ENCODE measurements around the gene KRTAP5-7.
"Not testable (repeated sequence)": the region's sequence is repeated elsewhere in the genome, so short reads cannot be mapped to it uniquely, and the experiment has no call there.

Gene KRTAP5-7, protein sequence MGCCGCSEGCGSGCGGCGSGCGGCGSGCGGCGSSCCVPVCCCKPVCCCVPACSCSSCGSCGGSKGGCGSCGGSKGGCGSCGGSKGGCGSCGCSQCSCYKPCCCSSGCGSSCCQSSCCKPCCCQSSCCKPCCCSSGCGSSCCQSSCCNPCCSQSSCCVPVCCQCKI

DNA sequence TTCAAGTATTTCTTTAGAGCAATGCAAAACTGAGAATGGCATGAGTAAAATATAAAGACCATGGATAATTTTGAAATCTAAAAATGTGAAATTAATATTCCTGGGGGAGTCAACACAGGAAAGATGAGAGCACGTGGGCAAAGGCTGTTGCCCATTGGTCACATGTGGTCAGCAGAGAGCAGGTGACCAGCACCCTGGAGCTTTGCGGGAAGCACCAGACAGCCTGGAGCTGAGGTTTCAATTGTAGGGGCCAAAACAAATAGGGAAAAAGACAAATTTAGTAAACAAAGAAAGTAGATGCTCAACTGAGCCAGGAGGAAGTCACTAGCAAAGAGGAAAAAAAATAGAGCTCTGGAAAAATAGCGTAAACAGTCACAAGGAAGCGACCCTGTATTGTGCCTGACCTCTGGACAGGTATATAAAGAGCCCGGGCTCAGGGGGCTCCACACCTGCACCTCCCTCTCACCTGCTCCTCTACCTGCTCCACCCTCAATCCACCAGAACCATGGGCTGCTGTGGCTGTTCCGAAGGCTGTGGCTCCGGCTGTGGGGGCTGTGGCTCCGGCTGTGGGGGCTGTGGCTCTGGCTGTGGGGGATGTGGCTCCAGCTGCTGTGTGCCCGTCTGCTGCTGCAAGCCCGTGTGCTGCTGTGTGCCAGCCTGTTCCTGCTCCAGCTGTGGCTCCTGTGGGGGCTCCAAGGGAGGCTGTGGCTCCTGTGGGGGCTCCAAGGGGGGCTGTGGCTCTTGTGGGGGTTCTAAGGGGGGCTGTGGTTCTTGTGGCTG, at the start of gene KRTAP5-7:
Gene KRTAP5-7, plus strand, starts transcription at position 472 of the 780 bp plus-strand sequence. Its CDS starts 34 bp downstream, at position 506.
- not testable (repeated sequence) for DNase-seq (ENCODE audit: low read depth)

DNA sequence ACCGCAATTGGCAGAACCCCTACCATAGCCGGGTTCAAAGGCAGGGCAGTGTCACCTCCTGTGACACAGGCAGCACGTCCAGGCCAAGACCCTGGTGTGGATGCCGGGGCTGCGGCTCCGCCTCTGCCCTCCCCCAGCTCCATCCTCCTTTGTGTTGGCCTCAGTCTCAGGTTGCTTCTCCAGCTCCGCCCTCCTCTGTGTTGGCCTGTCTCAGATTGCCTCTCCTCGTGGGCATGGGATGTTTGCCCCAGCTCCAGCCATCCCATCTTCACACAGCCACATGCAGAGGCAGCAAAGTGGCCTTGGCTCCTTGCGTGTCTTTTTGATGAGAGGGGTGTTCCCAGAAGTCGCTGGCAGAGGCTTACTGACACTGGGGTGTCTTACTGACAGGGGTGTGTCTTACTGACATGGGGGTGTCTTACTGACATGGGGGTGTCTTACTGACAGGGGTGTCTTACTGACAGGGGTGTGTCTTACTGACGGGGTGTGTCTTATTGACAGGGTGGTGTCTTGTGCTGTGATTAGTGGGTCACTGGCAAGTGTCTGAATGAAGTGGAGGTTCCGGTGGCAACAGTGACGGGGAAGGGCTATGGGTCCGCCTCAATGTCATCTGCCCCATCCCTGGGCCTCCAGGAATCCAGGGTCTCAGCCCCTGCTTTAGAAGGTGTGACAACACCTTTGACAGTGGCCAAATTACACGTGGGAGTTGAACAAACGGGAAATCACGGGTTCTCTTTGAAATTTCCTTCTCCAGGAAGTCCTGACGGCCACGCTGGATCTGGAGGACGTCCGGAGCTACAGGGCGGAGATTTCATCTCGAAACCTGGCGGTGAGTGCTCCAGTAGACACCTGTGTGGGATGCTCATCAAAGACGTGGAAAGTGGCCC, 49.2 kb upstream of the KRTAP5-7 start:
- no peak for DNase-seq (ENCODE audit: low read depth)

DNA sequence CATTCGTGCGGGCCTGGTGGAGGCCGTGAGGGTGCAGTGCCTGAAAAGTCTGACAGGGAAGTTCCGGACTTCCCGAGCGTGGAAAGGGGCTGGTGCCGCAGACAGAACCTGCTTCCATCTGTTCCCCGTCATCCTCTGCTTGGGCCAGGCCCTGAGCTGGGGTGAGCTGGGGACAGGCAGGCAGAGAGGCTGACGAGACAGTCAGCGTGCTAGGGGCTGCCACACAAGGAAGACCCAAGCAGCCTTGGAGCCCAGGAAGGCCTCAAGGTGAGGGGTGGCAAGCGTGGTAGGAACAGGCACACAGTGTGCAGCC, 48.6 kb upstream of the KRTAP5-7 start:
- DNase-seq (ENCODE audit: low read depth): no peak

DNA sequence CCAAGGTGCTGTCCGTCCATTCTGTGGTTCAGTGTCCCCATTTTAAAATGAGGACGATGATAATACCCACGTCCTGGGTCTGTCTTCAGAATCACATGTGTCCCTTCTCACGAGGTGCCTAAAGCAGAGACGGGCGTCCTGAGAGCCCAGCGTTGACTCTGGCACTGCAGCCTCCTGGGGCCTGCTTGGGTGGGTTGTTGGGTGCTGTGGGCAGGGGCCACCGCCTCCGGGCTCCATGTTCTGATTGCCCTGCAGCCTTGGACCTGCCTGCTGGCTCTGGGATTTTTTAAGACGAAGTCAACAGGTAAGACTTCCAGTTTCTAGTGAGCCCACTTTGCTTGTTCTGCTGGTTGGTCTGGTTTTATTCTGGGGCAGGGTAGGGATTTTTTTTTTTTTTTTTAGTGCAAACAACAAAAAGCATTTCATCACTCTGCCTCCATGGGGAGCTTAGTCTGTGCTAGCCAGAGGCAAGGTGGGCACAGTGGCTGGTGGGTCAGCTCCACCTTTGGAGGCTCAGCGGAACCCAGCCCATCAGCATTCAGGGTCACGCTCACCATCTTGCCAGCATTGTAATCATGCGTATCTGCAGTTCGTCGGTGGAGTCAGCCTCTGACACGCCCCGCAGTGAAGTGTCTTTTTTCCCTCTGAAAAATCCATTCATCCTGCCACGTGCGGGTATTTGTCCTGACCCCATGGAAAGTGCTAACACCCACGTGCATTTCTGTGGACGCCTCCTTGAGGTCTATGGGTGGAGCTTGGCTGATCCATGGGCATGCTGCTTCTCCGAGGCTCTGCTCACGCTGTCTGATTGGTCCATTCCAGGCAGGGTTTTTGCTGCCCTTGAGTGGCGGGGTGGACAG, 45.7 kb upstream of the KRTAP5-7 start:
- DNase-seq (ENCODE audit: low read depth): no peak

DNA sequence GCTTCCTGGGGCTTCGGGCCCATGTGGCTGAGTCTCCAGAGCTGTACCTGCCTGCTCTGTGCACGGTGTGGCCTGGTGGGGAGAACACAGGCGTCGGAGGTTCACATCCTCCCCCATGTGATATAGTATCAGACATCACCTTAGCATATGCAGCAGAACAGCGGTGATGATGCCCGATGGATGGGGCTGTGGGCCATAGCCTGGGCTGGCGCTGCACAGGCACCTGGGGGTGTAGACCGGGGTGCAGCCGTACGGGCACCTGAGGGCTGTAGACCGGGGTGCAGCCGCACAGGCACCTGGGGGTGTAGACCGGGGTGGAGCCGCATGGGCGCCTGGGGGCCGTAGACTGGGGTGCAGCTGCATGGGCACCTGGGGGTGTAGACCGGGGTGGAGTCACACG, 44.9 kb upstream of the KRTAP5-7 start:
- no peak for DNase-seq (ENCODE audit: low read depth)

DNA sequence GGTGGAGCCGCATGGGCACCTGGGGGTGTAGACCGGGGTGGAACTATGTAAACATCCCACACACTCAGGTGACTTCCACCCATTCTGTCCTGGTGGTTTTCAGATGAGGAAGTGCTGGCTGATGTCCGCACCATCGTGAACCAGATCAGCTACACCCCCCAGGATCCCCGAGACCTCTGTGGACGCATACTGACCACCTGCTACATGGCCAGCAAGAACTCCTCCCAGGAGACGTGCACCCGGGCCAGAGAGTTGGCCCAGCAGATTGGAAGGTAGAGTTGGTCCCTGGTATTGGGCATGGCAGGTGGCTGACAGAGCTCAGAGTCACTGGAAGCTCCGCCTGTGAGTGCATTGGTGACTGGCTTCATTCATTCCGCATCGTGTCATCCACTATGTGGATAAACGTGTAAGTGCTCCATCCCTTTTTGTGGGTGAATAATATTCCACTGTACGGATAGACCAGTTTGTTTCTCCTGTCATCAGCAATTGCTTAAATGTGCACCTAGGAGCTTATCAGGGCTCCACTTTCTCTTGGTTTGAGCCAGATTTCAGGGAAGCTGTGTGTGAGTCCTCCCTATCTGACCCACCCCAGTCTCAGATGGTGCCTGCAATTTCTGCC, 44.2 kb upstream of the KRTAP5-7 start:
- DNase-seq (ENCODE audit: low read depth): no peak

DNA sequence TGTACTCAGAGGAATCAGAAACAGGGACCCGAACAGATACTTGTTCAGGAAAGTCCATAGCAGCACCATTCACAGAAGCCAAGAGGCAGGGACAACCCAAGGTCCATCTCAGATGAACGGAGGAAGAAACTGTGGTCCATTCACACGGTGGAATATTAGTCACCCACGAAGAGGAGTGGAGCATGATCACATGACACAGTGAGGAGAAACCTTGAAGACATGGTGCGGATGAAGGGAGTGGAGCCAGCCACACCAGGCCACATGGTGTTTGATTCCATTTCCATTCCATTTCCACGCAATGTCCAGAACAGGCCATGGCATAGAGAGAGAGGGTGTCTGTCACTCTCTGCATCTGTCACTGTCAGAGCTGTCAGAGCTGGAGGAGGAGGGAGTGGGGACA, 43.4 kb upstream of the KRTAP5-7 start:
- DNase-seq (ENCODE audit: low read depth): no peak

DNA sequence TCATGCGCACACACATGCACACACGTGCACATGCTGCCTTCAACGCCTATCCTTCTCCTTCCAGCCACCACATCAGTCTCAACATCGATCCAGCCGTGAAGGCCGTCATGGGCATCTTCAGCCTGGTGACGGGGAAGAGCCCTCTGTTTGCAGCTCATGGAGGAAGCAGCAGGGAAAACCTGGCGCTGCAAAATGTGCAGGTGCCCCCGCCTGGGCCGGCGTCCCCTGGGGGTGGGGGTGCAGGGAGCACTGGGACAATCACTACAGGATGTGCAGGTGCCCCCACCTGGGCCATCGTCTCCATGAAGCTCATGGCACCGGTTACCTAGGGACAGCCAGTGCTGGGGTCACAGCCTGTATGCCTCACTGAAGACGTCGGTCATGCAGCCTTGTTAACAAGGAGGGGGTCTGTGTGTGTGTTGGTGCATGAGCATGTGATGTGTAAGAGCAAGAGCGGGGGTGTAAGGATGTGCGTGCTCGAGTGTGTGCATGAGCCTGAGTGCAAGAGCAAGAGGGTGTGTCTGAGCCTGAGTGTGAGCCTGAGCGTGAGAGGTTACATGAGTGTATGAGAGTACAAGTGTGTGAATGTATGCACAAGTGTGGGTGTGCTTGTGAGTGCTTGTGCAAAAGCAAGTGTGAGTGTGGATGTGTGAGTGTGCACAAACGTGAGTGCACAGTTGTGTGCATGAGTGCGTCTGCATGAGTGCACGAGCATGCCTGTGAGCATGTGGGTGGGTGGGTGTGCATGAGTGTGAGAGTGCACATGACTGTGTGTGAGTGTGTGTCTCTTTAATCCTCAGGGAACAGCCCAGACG, 42.6 kb upstream of the KRTAP5-7 start:
- DNase-seq (ENCODE audit: low read depth): no peak

DNA sequence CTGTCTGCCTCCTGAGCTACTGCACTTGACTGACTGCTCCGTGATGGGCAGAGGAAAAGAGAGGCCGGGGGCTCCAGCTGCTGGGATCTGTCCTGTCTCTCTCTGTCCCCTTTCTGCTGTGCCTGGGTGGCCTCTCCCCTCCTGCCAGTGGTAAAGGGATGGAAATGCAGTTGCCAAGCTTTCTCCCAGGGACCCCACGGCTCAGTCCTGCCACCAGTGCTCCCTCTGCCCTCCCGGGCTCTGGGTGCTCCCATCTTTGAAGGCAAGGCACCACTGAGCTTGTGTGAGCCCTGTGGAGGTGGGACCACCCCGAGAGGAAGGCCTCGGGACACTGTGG, 42.0 kb upstream of the KRTAP5-7 start:
- no peak for DNase-seq (ENCODE audit: low read depth)

DNA sequence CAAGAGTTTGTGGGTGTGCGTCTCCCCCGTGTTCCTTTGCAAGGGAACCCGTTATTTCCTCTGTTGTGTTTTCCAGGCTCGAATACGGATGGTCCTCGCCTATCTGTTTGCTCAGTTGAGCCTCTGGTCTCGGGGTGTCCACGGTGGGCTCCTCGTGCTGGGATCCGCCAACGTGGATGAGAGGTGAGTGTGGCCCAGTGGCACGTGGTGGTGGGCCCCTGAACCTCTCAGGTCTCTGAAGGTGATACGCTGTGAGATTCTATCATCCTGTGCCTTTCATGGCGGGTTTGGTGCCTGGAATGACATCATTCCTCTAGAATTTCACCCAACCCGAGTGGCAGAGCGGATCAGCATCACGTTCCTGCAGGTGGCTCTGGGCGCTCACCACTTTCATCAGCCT, 41.6 kb upstream of the KRTAP5-7 start:
- no peak for DNase-seq (ENCODE audit: low read depth)

DNA sequence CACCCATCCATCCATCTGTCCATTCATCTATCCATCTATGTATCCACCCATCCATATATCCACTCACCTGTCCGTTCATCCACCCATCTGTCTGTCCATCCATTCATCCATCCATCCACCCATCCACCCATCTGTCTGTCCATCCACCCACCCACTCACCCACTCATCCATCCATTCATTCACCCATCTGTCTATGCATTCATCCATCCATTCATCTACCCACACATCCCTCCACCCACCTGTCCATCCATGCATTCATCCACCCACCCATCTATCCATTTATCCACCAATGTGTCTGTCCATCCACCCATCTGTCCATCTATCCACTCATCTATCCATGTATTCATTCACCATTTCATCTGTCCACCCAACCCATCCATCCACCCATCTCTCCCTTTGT, 40.7 kb upstream of the KRTAP5-7 start:
- no peak for DNase-seq (ENCODE audit: low read depth)

DNA sequence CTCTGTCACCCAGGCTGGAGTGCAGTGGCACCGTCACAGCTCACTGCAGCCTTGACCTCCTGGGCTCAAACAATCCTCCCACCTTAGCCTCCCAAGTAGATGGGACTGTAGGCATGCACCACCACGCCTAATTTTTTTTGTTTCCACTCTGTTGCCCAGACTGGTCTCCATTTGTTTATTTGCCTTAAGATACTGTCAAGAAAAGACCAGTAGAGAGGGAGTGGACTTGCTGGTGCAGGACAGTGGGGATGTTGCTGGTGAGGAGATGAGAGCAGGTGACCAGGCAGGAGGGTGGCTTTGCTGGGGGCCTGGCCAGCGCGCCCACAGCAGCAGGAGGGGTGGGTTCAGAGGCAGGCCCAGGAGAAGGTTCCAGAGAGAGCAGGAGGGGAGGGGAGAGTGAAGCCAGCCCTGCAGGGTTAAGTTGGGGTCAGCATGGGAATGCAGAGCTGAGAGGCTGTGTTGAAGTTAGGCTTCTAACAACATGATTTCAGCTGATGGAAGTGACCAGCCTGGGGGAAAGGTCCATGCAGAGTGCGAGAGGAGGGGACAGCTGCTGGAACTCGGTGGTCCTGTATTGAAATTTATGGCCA, 38.3 kb upstream of the KRTAP5-7 start:
- no peak for DNase-seq (ENCODE audit: low read depth)

DNA sequence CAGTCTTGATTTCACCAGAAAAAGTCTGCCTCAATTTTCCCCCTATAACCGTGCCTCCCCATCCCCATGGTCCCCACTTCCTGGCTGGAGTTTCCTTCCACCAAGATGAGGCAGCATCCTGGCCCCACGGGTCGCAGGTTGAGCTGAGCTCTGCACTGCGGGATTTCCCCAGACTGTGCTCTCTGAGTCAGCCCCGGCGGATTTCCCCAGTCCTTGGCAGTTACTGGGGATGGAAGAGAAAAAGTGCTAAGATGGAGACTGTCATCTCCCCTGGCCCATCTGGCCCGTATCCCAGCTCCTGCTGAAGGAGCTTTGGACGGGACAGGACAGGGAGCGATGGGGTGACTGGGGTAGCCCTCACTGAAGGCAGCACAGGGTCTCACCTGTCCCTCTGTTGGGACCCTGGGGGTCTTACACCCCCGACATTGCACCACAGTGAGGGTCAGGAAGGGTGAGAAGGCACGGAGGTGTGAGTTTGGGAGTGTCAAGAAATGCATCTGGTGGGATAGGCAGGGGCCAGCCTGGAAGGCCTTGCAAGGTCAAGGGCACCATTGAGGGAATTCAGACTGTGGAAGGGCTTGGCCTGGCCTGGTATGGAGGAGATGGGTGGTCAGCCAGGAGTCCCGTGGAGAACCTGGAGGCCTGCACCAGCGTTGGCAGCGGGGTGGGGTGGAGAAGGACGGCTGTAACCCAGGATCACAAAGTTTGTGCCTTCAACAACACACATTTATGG, 37.6 kb upstream of the KRTAP5-7 start:
- DNase-seq (ENCODE audit: low read depth): no peak

DNA sequence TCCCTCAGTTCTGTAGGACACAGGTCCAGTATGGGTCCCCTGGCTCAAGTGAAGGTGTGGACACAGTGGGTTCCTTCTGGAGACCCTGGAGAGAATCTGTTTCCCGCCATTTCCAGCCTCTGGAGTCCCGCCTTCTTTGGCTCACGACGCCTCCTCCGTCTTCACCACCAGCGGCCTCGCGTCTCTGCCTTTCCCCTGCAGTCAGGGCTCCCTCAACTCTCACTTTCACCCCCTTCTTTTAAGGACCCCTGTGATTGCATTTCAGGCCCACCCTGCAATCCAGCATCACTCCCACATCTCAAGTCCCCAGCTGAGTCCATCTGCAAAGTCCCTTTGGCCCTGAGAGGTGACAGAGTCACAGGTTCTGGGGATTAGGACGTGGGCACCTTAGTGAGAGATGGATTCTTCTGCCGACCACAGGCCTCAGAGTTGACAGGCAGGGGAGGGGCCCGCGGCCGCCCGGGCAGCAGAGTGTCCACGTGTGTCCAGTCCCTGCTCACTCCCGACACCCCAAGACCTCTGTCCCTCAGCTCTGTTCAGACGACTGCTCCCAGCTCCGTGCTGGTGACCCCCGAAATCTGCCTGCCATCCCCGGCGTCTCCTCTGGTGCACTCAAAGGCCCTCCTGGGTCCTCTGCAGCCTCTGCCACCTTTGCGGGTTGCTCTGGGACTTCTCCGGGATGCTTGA, 36.9 kb upstream of the KRTAP5-7 start:
- no peak for DNase-seq (ENCODE audit: low read depth)

DNA sequence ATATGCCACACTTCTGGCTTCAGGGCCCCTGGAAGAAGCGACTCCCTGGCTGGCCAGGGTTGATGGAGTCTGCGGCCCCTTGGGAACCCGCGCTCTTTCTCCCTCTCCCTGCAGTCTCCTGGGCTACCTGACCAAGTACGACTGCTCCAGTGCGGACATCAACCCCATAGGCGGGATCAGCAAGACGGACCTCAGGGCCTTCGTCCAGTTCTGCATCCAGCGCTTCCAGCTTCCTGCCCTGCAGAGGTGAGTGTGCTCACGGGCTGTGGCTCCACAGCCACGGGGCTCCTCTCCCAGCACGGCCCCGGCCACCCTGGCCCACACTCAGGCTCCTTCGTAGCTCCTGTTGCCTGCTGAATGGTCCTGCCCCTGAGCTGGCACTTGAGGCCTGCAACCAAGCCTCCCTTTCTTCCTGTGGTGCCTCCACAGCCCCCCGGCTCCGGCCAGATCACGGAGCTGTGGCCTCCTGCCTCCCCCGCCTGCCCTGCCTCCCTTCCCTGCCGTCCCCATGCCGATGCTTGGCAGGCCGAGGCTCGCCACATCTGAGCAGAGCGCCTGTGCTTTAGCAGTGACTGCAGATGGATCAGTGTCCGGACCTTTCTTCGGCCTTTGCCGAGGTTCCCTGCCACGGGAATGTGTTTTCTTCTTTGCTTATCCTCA, 36.2 kb upstream of the KRTAP5-7 start:
- DNase-seq (ENCODE audit: low read depth): no peak

DNA sequence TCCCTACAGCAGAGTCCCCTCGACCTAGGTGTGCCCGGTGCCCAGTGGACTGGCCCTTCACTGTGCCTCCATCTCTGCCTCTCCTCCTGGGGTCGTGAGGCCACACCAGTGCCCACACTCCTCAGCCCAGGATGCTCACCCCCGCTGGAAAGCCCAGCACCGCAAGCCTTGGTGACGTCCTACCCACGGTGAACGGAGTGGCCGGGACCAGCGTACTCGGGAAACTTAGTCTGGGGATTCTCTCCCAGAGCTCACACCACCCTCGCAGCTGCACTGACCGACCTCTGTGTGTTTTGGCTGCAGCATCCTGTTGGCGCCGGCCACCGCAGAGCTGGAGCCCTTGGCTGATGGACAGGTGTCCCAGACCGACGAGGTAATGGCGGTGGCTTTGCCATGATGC, 35.5 kb upstream of the KRTAP5-7 start:
- no peak for DNase-seq (ENCODE audit: low read depth)

DNA sequence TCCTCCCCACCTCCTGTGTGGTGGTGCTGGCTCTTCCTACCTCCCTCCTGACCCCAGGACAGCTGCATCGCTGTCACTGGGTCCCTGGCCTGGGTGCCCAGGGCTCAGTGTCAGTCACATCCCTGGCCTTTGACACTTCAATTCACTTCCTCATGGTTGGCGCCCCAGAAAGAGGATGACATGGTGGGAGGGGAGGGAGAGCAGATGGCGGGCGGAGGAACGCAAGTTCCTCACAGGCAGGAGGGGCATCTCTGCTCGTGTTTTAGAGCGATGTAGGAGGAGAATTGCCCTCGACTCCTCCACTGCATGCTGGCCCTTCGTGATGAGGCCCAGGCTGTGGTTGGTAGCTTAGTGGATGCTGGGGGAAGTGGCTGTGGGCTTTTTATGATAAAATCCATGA, 35.1 kb upstream of the KRTAP5-7 start:
- DNase-seq (ENCODE audit: low read depth): no peak
